IMR-90 (cell line): Measurements from ENCODE around the gene CHRM1. TPM values are rescaled to one million over a fixed set of nuclear protein-coding genes. Genes with fewer than 3 reads are reported as not detected.

Experiments used
- ATAC-seq: fragments of 200-7000 bp; cut with Tn5 transposase; 2 replicates; pipeline ENCODE4 v1.9.1; 2020; ENCODE audit warnings: low read depth, mild to moderate bottlenecking, moderate library complexity
- BruUV-seq: library from RNA; stranded (reverse); fragments of 400-500 nt; replicated peaks from 2 replicates; lab custom pipeline; 2021; lab: Mats Ljungman, UMichigan
- CTCF ChIA-PET: fragments of 300-600 bp; formaldehyde crosslinking; extraction: SDS; loops from one replicate; lab custom pipeline; 2021; ENCODE audit warnings: antibody characterized with exemption; lab: Yijun Ruan, JAX
- POLR2A ChIA-PET: fragments of 300-600 bp; sonication (Branson Sonifier 250); formaldehyde crosslinking; loops from one replicate; lab custom pipeline; 2022; ENCODE audit warnings: antibody characterized with exemption; ENCODE audit not compliant: unreplicated experiment; lab: Charles Lee
- DNase-seq: peaks from one replicate; pipeline ENCODE4 v3.0.0; 2013
- H2AFZ ChIP-seq: replicated peaks from 2 replicates; pipeline ENCODE3; 2013; ENCODE audit warnings: low read length, mild to moderate bottlenecking; ENCODE audit not compliant: poor library complexity
- H2AK5ac ChIP-seq: 2 replicates; pipeline ENCODE4 v1.6.1; 2013; ENCODE audit warnings: low read depth, low read length, inconsistent platforms
- H2AK9ac ChIP-seq: replicated peaks from 2 replicates; pipeline ENCODE3; 2013; ENCODE audit warnings: mild to moderate bottlenecking, low read depth, low read length, moderate library complexity; ENCODE audit not compliant: poor library complexity
- H2BK120ac ChIP-seq: 2 replicates; pipeline ENCODE4 v1.6.1; 2013; ENCODE audit warnings: low read depth, low read length, inconsistent platforms
- H2BK15ac ChIP-seq: 3 replicates; pipeline ENCODE4 v1.6.1; 2013; ENCODE audit warnings: low read depth, low read length, inconsistent platforms
- H2BK20ac ChIP-seq: 2 replicates; pipeline ENCODE4 v1.6.1; 2013; ENCODE audit warnings: low read depth, mild to moderate bottlenecking, inconsistent platforms, low read length, moderate library complexity
- H2BK5ac ChIP-seq: 2 replicates; pipeline ENCODE4 v1.6.1; 2013; ENCODE audit warnings: mild to moderate bottlenecking, low read depth, low read length, inconsistent platforms; ENCODE audit not compliant: poor library complexity, severe bottlenecking
- H3K14ac ChIP-seq: replicated peaks from 2 replicates; pipeline ENCODE4 v1.6.1; 2013; ENCODE audit warnings: low read depth, low read length, inconsistent platforms
- H3K18ac ChIP-seq: 2 replicates; pipeline ENCODE4 v1.6.1; 2013; ENCODE audit warnings: low read depth, low read length, control low read depth
- H3K23ac ChIP-seq: 2 replicates; pipeline ENCODE4 v1.6.1; 2013; ENCODE audit warnings: low read depth, low read length, inconsistent platforms
- H3K27ac ChIP-seq: 2 replicates; pipeline ENCODE4 v1.5.1; 2013; ENCODE audit warnings: mild to moderate bottlenecking, control low read depth, low read length; ENCODE audit not compliant: insufficient read depth
- H3K27me3 ChIP-seq: 2 replicates; pipeline ENCODE4 v1.6.1; 2013; ENCODE audit warnings: low read length; ENCODE audit not compliant: control insufficient read depth, insufficient read depth
- H3K36me3 ChIP-seq: 2 replicates; pipeline ENCODE4 v1.6.1; 2013; ENCODE audit warnings: low read length, mixed read lengths; ENCODE audit not compliant: control insufficient read depth, insufficient read depth
- H3K4ac ChIP-seq: 2 replicates; pipeline ENCODE4 v1.6.1; 2013; ENCODE audit warnings: low read depth, low read length, inconsistent platforms
- H3K4me1 ChIP-seq: 2 replicates; pipeline ENCODE4 v1.6.1; 2013; ENCODE audit warnings: low read length, mixed read lengths; ENCODE audit not compliant: control insufficient read depth, insufficient read depth
- H3K4me2 ChIP-seq: 2 replicates; pipeline ENCODE4 v1.6.1; 2013; ENCODE audit warnings: low read depth, mild to moderate bottlenecking, control low read depth, low read length, moderate library complexity
- H3K4me3 ChIP-seq: 2 replicates; pipeline ENCODE4 v1.5.1; 2013; ENCODE audit warnings: low read depth, mild to moderate bottlenecking, control low read depth, low read length, moderate library complexity; ENCODE audit not compliant: insufficient read depth
- H3K56ac ChIP-seq: 2 replicates; pipeline ENCODE4 v1.6.1; 2013; ENCODE audit warnings: low read length, inconsistent platforms; ENCODE audit not compliant: insufficient read depth; ENCODE audit errors: extremely low read depth
- H3K79me1 ChIP-seq, 2 experiments: 2 replicates each; pipeline ENCODE4 v1.6.1; 2013; ENCODE audit warnings: low read length in 2 of 2, inconsistent platforms in 1 of 2, low read depth in 1 of 2
- H3K9ac ChIP-seq: 2 replicates; pipeline ENCODE4 v1.6.1; 2013; ENCODE audit warnings: low read depth, low read length, control low read depth
- H3K9me1 ChIP-seq: 2 replicates; pipeline ENCODE4 v1.6.1; 2013; ENCODE audit warnings: low read length, inconsistent platforms; ENCODE audit not compliant: insufficient read depth
- H3K9me3 ChIP-seq: 2 replicates; pipeline ENCODE4 v1.6.1; 2013; ENCODE audit warnings: low read length; ENCODE audit not compliant: control insufficient read depth, insufficient read depth
- H4K20me1 ChIP-seq: 2 replicates; pipeline ENCODE4 v1.6.1; 2013; ENCODE audit warnings: low read length, inconsistent platforms; ENCODE audit not compliant: insufficient read depth
- H4K5ac ChIP-seq: 2 replicates; pipeline ENCODE4 v1.6.1; 2013; ENCODE audit warnings: mild to moderate bottlenecking, low read depth, low read length, control low read depth
- H4K8ac ChIP-seq, 2 experiments: 2 replicates each; pipeline ENCODE4 v1.6.1; 2013; ENCODE audit warnings: low read depth in 2 of 2, low read length in 2 of 2, control low read depth in 1 of 2, inconsistent platforms in 1 of 2
- H4K91ac ChIP-seq: 2 replicates; pipeline ENCODE4 v1.6.1; 2013; ENCODE audit warnings: low read depth, low read length, inconsistent platforms; ENCODE audit not compliant: insufficient read depth
- BHLHE40 ChIP-seq: fragments of 150-350 bp; IDR thresholded peaks from 2 replicates; pipeline ENCODE4 v1.6.1; 2016; ENCODE audit warnings: mild to moderate bottlenecking, low read depth, low read length
- CHD1 ChIP-seq: IDR thresholded peaks from 2 replicates; pipeline ENCODE4 v1.6.1; 2012; ENCODE audit warnings: low read depth, low read length, improper control_type of control experiment
- CTCF ChIP-seq: conservative IDR thresholded peaks from 2 replicates; pipeline ENCODE4 v1.5.1; 2012; ENCODE audit warnings: mild to moderate bottlenecking, low read depth, low read length, improper control_type of control experiment
- FOS ChIP-seq: fragments of 150-350 bp; IDR thresholded peaks from 2 replicates; pipeline ENCODE4 v1.6.1; 2016; ENCODE audit warnings: low read depth, low read length
- MAFK ChIP-seq: IDR thresholded peaks from 2 replicates; pipeline ENCODE4 v1.6.1; 2012; ENCODE audit warnings: low read depth, low read length, improper control_type of control experiment
- MAZ ChIP-seq: IDR thresholded peaks from 2 replicates; pipeline ENCODE4 v1.6.1; 2012; ENCODE audit warnings: low read depth, mild to moderate bottlenecking, low read length, improper control_type of control experiment, moderate library complexity, borderline replicate concordance
- MXI1 ChIP-seq: IDR thresholded peaks from 2 replicates; pipeline ENCODE4 v1.6.1; 2012; ENCODE audit warnings: low read depth, mild to moderate bottlenecking, low read length, moderate library complexity, borderline replicate concordance
- POLR2A ChIP-seq: IDR thresholded peaks from 2 replicates; pipeline ENCODE4 v1.6.1; 2012; ENCODE audit warnings: mild to moderate bottlenecking, low read depth, low read length
- RAD21 ChIP-seq: IDR thresholded peaks from 2 replicates; pipeline ENCODE4 v1.6.1; 2012; ENCODE audit warnings: low read length, improper control_type of control experiment
- RCOR1 ChIP-seq: IDR thresholded peaks from 2 replicates; pipeline ENCODE4 v1.6.1; 2012; ENCODE audit warnings: mild to moderate bottlenecking, low read length, improper control_type of control experiment; ENCODE audit not compliant: insufficient replicate concordance
- RFX5 ChIP-seq: IDR thresholded peaks from 2 replicates; pipeline ENCODE4 v1.8.0; 2012; ENCODE audit warnings: low read depth, mild to moderate bottlenecking, low read length, moderate library complexity
- SMC3 ChIP-seq: fragments of 150-350 bp; IDR thresholded peaks from 2 replicates; pipeline ENCODE4 v1.6.1; 2016; ENCODE audit warnings: low read depth, mild to moderate bottlenecking, antibody characterized with exemption, low read length, moderate library complexity
- WGBS, 2 experiments: methylation state at CpG; one replicate each; pipeline versions ENCODE4 v1.1.5 to v1.1.7; 2013; ENCODE audit warnings: missing lambda C conversion rate in 2 of 2; ENCODE audit not compliant: insufficient read length in 1 of 2; ENCODE audit errors: extremely low coverage in 2 of 2; 5-methylcytosine and 5-hydroxymethylcytosine counted together
- dilution Hi-C: fragments of 300-500 bp; cut with HindIII; formaldehyde crosslinking; loops from one replicate; pipeline ENCODE4 v1.14.3; 2018; ENCODE audit warnings: low sequenced_read_pairs; ENCODE audit not compliant: unreplicated experiment
- in situ Hi-C: fragments of 300-500 bp; cut with MboI; formaldehyde crosslinking; loops from 3 replicates; pipeline ENCODE4 v1.14.3; 2019; ENCODE audit warnings: low sequenced_read_pairs, inconsistent platforms, mixed read lengths
- intact Hi-C: fragments of 100-400 bp; cut with micrococcal nuclease; formaldehyde crosslinking; loops from 2 replicates; pipeline ENCODE4 v1.10.0; 2022
- polyA plus RNA-seq, 3 experiments: library from polyadenylated mRNA; depleted of rRNA; stranded (reverse); fragments of >200 nt; gene quantifications; 2 replicates each; pipeline ENCODE4 v1.2.3, GENCODE V29; 2012; ENCODE audit warnings: low replicate concordance in 1 of 3
- total RNA-seq: library from RNA; depleted of rRNA; stranded (reverse); fragments of >200 nt; gene quantifications from 2 replicates; pipeline ENCODE4 v1.2.3, GENCODE V29; 2012
- TF ChIP-seq, protein P1 (sequence below): fragments of 150-350 bp; IDR thresholded peaks from 2 replicates; pipeline ENCODE4 v1.6.1; 2016; ENCODE audit warnings: low read depth, mild to moderate bottlenecking, low read length, moderate library complexity, borderline replicate concordance

Gene CHRM1
- total and polyA plus RNA-seq, 2 of the 4 experiments (the other 2 are of a cell fraction), result not detected

DNA sequence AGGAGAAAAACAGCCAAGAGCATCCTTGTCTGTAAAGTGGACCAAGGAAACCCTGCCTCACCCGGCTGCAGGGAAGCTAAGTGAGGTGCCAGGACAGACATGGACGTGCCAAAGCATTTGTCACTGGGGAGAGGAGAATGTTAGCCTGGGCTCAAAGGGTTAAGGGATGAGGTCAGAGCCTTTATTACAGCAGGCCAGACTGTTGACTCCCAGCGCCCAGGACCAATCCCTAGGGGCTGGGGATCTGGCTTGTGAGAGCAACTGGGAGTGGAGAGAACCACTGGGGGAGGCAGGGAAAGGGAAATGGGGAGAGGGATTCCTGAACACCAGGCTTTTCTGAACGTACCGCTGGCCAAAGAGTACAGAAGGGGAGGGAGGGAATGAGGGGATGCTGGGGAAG is 2.6 kb downstream of the CHRM1 start:
- TF ChIP-seq MXI1 (no peak), BHLHE40 (no peak), CHD1 (no peak), POLR2A (no peak), MAFK (no peak), SMC3 (no peak), RAD21 (no peak), CTCF (no peak), RFX5 (no peak), RCOR1 (no peak), FOS (no peak), MAZ (no peak)
- TF ChIP-seq, protein P1, sequence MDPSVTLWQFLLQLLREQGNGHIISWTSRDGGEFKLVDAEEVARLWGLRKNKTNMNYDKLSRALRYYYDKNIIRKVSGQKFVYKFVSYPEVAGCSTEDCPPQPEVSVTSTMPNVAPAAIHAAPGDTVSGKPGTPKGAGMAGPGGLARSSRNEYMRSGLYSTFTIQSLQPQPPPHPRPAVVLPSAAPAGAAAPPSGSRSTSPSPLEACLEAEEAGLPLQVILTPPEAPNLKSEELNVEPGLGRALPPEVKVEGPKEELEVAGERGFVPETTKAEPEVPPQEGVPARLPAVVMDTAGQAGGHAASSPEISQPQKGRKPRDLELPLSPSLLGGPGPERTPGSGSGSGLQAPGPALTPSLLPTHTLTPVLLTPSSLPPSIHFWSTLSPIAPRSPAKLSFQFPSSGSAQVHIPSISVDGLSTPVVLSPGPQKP, result no peak
- H3K36me3 ChIP-seq, result no peaks in the 10 kb centered on the region
- in situ Hi-C loops, result no loop called here
- H3K4me3 ChIP-seq, result no peak overlapping the region
- H3K14ac ChIP-seq, result no peak overlapping the region
- WGBS, 2 experiments, result 35% methylated on average over 5 of the region's 5 CpGs; no CpG with 5 or more reads in 1 of the 2 experiments
- no peak overlapping the region for H2AK5ac ChIP-seq
- no peak overlapping the region for H2AK9ac ChIP-seq
- H2BK120ac ChIP-seq, result no peak overlapping the region
- H3K23ac ChIP-seq, result no peak overlapping the region
- dilution Hi-C loops, result no loop called here
- no peaks in the 10 kb centered on the region for H3K9me1 ChIP-seq
- no peak overlapping the region for H2AFZ ChIP-seq
- H4K20me1 ChIP-seq, result no peaks in the 10 kb centered on the region
- no peak for ATAC-seq
- H3K56ac ChIP-seq, result no peak overlapping the region
- H2BK20ac ChIP-seq, result no peak overlapping the region
- BruUV-seq, result no TSS peak
- POLR2A ChIA-PET, result no interaction called here
- no peak overlapping the region for H2BK15ac ChIP-seq
- no peak overlapping the region for H3K4me2 ChIP-seq
- H3K27ac ChIP-seq, result no peak overlapping the region
- H3K79me1 ChIP-seq, result no peaks in the 10 kb centered on the region
- H3K4me1 ChIP-seq, result peaks cover 2% of the 10 kb centered on the region; the same call in 1 of the 2 replicates
- H4K5ac ChIP-seq, result no peak overlapping the region
- H4K8ac ChIP-seq, result no peak overlapping the region
- no peak overlapping the region for H3K4ac ChIP-seq
- H2BK5ac ChIP-seq, result no peak overlapping the region
- CTCF ChIA-PET, result no interaction called here
- no peak overlapping the region for H4K91ac ChIP-seq
- DNase-seq, result no peak
- H3K9ac ChIP-seq, result no peak overlapping the region
- intact Hi-C loops, result no loop called here
- no peak overlapping the region for H3K18ac ChIP-seq
- peaks cover 67% of the 10 kb centered on the region for H3K27me3 ChIP-seq
- no peaks in the 10 kb centered on the region; the same call in 1 of the 2 replicates for H3K9me3 ChIP-seq
